Measurements from ENCODE around the gene CRK. TPM values are rescaled to one million over a fixed set of nuclear protein-coding genes. Genes with fewer than 3 reads are reported as not detected.

The CRK gene
- total RNA-seq, 4 donors from 2014 or later: 33.8 to 59.3 (median 51.2) TPM

GRCh38 chr17:1471490-1471889 lies 15.5 kb upstream of the CRK start:
- 94% methylated on average over 3 of the region's 15 CpGs; no CpG with 5 or more reads in 1 of the 2 donors for WGBS, 2 donors
- no peaks in the 10 kb centered on the region for H3K9me3 ChIP-seq
- TF ChIP-seq POLR2A (IDR thresholded peaks at IDR 0.05) (no peak), CTCF (IDR thresholded peaks at IDR 0.05) (no peak)
- no peaks in the 10 kb centered on the region for H3K27me3 ChIP-seq
- peaks cover 0 to 9% (median 0%) of the 10 kb centered on the region in 3 donors for H3K4me1 ChIP-seq
- H3K27ac ChIP-seq: no peak overlapping the region
- no peak overlapping the region for H3K4me3 ChIP-seq
- H3K36me3 ChIP-seq: peaks cover 38 to 100% (median 52%) of the 10 kb centered on the region in 3 donors
- intact Hi-C loops (cut with DNase I): no loop called here
- DNase-seq: no peak

DNA sequence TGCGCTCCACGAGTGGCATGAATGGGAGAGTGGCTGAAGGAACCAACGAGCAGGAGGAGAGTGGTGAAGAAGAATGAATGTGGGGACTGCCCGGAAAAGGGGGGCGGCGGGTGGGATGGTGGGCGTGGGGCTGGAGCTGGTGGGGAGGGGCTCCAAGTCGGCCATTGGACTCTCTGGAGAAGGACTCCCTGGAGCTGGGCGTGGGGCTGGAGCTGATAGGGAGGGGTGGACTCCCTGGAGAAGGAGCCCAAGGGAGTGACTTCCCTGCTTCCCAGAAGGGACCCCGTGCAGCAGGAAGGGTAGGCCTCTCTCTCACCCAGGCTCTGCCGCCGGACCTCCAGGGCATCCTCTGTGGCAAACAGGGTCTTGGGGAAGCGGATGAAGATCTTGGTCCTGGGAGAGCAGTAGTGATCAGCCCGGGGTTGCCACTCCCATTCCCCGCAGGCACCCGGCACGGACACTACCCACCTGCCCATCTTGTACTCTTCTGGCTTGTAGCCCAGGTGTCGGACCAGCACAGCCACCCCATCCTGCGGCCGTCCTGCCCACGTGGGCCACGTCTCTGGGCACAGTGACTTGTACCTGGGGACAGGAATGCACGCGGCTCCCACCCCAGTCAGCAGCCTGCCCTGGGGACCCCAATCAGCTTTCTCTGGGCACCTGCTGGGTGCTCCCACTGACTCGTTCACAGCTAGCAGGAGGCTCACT lies 14.9 kb upstream of the CRK start:
- H3K4me1 ChIP-seq: peaks cover 0 to 7% (median 0%) of the 10 kb centered on the region in 3 donors
- DNase-seq: no peak
- H3K4me3 ChIP-seq: no peak overlapping the region
- TF ChIP-seq CTCF (IDR thresholded peaks at IDR 0.05) (no peak), POLR2A (IDR thresholded peaks at IDR 0.05) (no peak)
- H3K36me3 ChIP-seq: peaks cover 38 to 100% (median 52%) of the 10 kb centered on the region in 3 donors
- no peak overlapping the region for H3K27ac ChIP-seq
- no peaks in the 10 kb centered on the region for H3K9me3 ChIP-seq
- intact Hi-C loops (cut with DNase I): no loop called here
- 42 to 76% methylated on average over 2 to 14 of the region's 25 CpGs for WGBS, 2 donors
- no peaks in the 10 kb centered on the region for H3K27me3 ChIP-seq

GRCh38 chr17:1470071-1470754 lies 14.2 kb upstream of the CRK start:
- H3K4me1 ChIP-seq: peaks cover 0 to 4% (median 0%) of the 10 kb centered on the region in 3 donors
- no peak for DNase-seq
- no peaks in the 10 kb centered on the region for H3K27me3 ChIP-seq
- H3K36me3 ChIP-seq: peaks cover 38 to 100% (median 52%) of the 10 kb centered on the region in 3 donors
- 74 to 80% methylated on average over 18 to 23 of the region's 33 CpGs for WGBS, 2 donors
- no peak overlapping the region for H3K4me3 ChIP-seq
- no peak for TF ChIP-seq CTCF (IDR thresholded peaks at IDR 0.05)
- no peak for TF ChIP-seq POLR2A (IDR thresholded peaks at IDR 0.05)
- no peak overlapping the region for H3K27ac ChIP-seq
- no peaks in the 10 kb centered on the region for H3K9me3 ChIP-seq
- intact Hi-C loops (cut with DNase I): no loop called here

- intact Hi-C loops (cut with DNase I): no loop called here
- TF ChIP-seq CTCF (IDR thresholded peaks at IDR 0.05) (no peak), POLR2A (IDR thresholded peaks at IDR 0.05) (no peak)
- DNase-seq: no peak
- Histone ChIP-seq H3K4me1 (no peaks in the 10 kb centered on the region), H3K36me3 (peaks cover 38 to 100% (median 43%) of the 10 kb centered on the region in 3 donors), H3K27me3 (no peaks in the 10 kb centered on the region), H3K9me3 (no peaks in the 10 kb centered on the region), H3K27ac (no peak overlapping the region), H3K4me3 (no peak overlapping the region)
- WGBS, 2 donors: 76 to 88% methylated on average over 21 to 23 of the region's 28 CpGs
Observed at GRCh38 chr17:1469231-1469852, 13.3 kb upstream of the CRK start.
